GM18951 (cell line): ENCODE measurements around the gene PELI2.

Experiments used
- POLR2A ChIP-seq: IDR thresholded peaks from 4 replicates; pipeline ENCODE4 v1.6.1; 2011; ENCODE audit warnings: mild to moderate bottlenecking; ENCODE audit not compliant: insufficient read length, insufficient read depth; ENCODE audit errors: extremely low read depth
- in situ Hi-C: fragments of 300-500 bp; cut with MboI; formaldehyde crosslinking; loops from one replicate; pipeline ENCODE4 v1.12.0; 2022; ENCODE audit warnings: low sequenced_read_pairs, mixed read lengths, inconsistent platforms; ENCODE audit not compliant: unreplicated experiment

Gene PELI2

DNA sequence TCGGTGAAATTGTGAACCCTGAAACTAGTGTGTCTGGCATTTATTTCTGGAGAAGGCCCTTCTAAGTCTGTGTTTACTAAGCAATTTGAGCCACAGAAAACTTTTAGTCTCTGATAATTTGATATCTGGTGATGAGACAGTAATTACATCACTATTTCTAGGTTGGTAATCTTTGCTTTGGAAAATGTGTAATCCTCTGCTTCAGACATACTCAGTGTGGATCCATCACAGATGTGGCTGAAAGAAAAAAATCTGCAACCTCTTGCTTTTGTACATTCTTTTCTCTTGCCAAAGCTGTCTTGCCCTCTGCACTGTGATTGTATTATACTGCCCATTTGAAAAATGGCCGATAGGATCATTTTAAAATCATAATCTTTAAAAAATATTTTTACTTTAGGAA lies 78.1 kb downstream of the PELI2 start:
- no peak for TF ChIP-seq POLR2A

GRCh38 chr14:56197150-56197549 lies 78.9 kb downstream of the PELI2 start:
- in situ Hi-C loops, result no loop called here
- TF ChIP-seq POLR2A, result no peak

More for the DNA sequence above, 78.1 kb downstream of the PELI2 start:
- in situ Hi-C loops, result no loop called here

DNA sequence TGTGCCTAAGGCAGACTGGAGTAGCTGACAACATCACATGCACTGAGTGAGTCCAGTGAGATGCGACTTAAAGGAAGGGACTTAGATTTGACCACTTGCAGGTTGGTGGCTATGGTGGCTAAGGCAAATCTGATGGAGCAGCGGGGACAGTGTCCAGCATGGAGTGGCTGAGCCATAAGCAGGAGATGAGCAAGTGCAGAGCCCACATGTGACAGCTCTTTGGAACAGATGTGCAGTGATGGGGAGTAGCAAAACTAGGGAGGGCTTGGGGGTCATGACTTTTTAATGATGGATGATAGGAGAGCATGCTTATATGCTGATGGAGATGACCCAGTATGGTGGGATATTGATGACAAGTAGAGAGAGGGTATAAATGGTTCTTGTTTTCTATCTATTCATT lies 80.2 kb downstream of the PELI2 start:
- TF ChIP-seq POLR2A, result no peak
- in situ Hi-C loops, result no loop called here

DNA sequence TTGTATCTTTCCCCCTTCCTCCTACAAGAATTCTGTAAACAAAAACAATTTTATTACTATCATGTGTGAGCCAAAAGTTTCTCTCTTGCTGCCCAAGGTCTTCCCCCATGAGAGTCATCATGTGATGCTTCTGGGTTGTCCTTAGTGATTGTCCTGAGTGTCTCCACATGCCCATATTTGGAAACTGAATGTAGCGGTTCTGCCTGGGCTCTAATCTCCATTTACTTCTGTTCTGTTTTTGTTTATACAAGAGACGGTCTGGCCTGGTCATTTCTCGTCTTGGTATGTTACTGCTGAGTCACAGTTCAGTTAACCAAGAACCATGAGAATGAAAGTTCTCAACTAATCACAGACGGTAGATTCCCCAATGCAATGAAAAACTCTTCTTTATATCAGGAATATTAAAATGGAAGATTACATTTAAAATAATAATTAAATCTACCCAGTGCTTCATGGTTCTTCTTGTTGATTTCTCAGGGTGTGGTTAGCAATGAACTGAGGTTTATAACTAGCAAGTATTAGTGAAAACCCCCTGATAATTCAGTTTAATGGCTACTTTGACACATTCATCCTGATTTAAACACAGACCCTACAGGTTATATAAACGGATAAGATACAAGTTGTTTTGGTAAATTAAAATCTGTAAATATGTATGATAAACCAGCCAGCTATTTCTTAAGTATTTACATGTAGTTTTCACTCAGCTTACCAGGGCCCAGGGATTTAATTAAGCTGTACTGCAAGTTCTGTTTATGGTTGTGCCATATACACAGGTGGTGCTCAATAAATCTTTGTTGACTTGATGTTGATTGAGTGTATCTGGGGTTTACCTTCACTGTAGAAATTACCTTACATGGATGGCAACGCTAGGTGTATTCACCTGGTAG lies 81.1 kb downstream of the PELI2 start:
- in situ Hi-C loops, result no loop called here
- TF ChIP-seq POLR2A, result no peak

GRCh38 chr14:56199982-56200577 lies 81.9 kb downstream of the PELI2 start:
- no peak for TF ChIP-seq POLR2A
- in situ Hi-C loops, result no loop called here

DNA sequence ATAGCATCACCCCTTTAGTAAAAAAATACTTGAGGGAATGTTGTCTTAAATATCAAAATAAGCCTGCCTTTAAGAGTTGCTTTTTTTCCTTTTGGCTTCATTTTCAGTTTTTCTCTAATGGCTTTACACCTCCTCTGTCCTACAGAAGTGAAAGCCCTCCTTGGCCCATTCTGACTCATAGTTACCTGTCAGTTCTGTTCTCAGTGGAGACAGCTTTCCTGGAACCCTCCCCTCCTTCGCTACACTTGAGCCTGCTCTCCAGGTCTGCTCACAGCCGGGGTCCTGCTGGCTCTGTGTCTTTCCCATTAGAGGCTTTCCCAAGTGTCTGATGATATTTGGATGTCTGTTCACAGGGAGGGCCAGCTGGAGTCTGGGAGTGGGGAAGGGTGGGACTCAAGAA lies 84.0 kb downstream of the PELI2 start:
- TF ChIP-seq POLR2A, result no peak
- in situ Hi-C loops, result no loop called here

GRCh38 chr14:56205881-56206280 lies 87.7 kb downstream of the PELI2 start:
- no peak for TF ChIP-seq POLR2A
- in situ Hi-C loops, result no loop called here

DNA sequence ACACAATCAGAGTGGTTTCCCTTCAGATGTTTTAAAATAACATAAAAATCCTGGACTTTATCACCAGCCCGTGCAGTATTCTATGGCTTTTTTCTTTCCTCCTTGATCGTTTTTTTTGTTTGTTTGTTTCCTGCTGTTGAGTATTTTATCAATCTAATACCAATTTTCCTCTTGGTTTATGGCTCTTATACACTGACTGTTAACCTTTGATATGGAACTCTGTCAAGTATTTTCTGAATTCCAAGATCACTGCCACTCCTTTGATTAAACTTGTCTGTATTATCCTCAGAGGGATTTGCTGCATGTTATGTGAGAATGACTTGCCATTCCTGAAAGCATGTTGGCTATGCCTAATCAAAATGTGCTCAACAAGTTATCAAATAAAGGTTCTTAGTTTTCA lies 88.4 kb downstream of the PELI2 start:
- in situ Hi-C loops, result no loop called here
- no peak for TF ChIP-seq POLR2A

- no peak for TF ChIP-seq POLR2A
- in situ Hi-C loops, result no loop called here
Observed at GRCh38 chr14:56207626-56208292, 89.5 kb downstream of the PELI2 start.

DNA sequence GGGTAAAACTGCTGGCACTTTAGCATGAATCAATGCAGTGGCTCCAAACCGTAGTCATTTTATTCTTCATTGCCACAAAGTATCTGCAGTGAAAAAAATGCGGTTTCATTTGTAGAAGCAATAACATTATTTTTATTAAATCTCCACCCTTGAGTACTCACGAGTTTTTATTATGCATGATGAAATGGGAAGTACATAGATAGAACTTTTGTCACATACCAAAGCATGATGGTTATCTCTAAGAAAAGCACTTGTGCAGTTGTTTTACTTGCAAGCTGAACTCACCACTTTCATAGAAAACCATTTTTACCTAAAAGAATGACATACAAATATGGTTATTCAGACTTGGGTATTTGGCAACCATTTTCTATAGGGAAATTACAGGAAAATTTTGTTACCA lies 90.3 kb downstream of the PELI2 start:
- no peak for TF ChIP-seq POLR2A
- in situ Hi-C loops, result no loop called here

DNA sequence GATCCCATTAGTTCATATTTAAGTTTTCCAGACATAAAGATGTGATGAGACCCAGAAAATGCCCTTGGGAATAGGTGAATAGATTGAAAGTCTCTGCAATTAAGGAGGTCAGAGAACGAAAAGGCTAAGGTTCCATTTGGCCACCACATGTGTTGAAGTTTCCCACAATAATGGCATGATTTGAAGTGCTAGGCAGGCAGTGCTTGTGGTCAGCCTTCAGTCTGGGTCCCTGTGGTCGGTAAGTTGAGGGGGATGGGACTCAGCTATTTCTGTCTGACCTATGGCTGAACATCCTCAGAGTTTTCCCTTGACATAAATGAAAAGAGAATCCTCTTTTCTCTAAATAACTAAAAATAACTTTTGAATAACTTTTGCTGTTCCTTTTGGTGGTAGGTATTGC lies 92.4 kb downstream of the PELI2 start:
- in situ Hi-C loops, result no loop called here
- TF ChIP-seq POLR2A, result no peak

DNA sequence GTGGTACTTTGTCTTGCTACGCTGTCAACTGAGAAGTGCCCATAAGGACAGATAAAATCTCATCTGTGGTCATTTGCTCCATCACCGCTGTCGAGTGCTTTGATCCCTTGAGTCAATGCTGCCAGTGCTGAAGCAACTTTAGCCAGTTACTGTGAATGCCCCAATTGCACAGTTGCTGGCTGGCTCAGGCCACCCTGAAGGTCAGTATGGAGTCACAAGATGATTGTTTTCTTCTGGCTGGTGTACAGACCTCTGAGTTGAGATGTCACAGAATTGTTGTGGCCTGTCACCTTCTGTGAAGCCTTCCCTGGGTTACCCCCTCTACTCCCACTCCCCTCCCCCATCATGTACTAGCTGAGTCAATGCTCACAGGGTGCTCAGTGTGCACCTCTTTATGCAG lies 92.9 kb downstream of the PELI2 start:
- in situ Hi-C loops, result no loop called here
- TF ChIP-seq POLR2A, result no peak

GRCh38 chr14:56211844-56212243 lies 93.6 kb downstream of the PELI2 start:
- TF ChIP-seq POLR2A, result no peak
- in situ Hi-C loops, result no loop called here

GRCh38 chr14:56212521-56212920 lies 94.3 kb downstream of the PELI2 start:
- in situ Hi-C loops, result no loop called here
- no peak for TF ChIP-seq POLR2A
